ENCODE measurements around the gene YIF1B.
A peak's percentile ranks its signal among the peaks of the same experiment; 100 is the strongest.
"Not testable (repeated sequence)": the region's sequence is repeated elsewhere in the genome, so short reads cannot be mapped to it uniquely, and the experiment has no call there.

Gene YIF1B, protein sequence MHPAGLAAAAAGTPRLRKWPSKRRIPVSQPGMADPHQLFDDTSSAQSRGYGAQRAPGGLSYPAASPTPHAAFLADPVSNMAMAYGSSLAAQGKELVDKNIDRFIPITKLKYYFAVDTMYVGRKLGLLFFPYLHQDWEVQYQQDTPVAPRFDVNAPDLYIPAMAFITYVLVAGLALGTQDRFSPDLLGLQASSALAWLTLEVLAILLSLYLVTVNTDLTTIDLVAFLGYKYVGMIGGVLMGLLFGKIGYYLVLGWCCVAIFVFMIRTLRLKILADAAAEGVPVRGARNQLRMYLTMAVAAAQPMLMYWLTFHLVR

DNA sequence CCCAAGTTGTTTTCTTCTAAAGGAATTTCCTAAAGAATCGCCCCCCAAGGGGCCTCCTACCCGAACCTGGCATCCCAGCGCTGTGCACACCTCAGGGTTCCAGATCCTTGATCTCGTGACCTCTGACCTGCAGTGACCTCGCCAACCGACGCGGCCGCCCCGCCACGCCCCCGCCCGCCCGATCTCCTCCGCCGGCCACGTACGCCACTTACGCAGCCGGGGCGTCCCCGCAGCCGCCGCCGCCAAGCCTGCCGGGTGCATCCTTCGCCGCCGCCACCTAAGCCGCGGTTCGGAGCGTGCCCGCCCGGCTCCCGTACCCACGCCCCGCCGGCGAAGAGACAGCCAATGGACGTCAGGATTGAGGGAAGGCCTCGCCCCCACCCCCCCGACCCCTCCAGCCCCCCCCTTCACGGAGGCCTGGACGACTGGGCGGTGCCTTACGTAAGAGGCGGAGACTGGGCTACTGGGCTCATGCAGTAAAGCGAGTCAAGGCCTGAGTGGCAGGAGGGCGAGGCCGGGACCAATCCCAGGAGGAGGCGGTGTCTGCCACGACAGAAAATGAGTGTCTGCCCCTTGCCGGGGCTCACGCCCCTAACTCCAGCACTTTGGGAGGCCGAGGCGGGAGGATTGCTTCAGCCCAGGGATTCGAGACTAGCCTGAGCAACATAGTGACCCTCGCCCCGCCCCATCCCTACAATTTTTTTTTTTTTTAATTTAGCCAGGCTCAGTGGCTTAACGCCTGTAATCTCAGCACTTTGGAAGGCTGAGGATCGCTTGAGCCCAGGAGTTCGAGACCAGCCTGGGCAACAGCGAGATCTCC, at the start of gene YIF1B:
TSS of gene YIF1B (minus strand) at position 291 of the 820 bp plus-strand sequence. CDS start at position 261, 30 bp downstream.
- Histone ChIP-seq H3K36me3 (ENCODE audit: control insufficient read depth, insufficient read depth, low read length) (peaks cover under 1% of the 10 kb centered on the region), H3K4me1 (ENCODE audit: control insufficient read depth, insufficient read depth, low read length) (peaks cover 6% of the 10 kb centered on the region), H3K9me3 (ENCODE audit: control insufficient read depth, insufficient read depth, low read length) (no peaks in the 10 kb centered on the region), H3K9ac (ENCODE audit: low read depth, low read length) (peak within 1 kb of the TSS; percentile 68), H3K4me3 (ENCODE audit: low read depth, low read length) (peak within 1 kb of the TSS; percentile 95), H3K27me3 (ENCODE audit: control insufficient read depth, insufficient read depth, low read length) (peaks cover 16% of the 10 kb centered on the region)

DNA sequence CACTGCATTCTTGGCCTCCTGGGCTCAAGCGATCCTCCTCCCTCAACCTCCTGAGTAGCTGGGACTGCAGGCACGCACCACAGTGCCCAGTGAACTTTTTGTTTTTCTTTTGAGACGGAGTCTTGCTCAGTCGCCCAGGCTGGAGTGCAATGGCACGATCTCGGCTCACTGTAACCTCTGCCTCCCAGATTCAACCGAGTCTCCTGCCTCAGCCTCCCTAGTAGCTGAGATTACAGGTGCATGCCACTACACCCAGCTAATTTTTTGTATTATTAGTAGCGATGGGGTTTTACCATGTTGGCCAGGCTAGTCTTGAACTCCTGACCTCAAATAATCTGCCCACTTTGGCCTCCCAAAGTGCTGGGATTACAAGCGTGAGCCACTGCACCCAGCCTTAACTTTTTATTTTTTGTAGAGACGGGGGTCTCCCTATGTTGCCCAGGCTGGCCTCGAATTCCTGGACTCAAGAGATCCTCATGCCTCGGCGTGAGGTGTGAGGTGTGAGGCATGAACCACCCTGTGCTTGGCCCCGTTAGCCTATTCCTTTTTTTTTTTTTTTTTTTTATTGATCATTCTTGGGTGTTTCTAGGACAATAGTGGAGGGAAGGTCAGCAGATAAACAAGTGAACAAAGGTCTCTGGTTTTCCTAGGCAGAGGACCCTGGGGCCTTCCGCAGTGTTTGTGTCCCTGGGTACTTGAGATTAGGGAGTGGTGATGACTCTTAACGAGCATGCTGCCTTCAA, 47.4 kb upstream of the YIF1B start:
- Histone ChIP-seq H3K27me3 (ENCODE audit: control insufficient read depth, insufficient read depth, low read length) (peaks cover 30% of the 10 kb centered on the region), H3K4me3 (ENCODE audit: low read depth, low read length) (peak overlapping the region; percentile 23)
- H3K9me3 ChIP-seq (ENCODE audit: control insufficient read depth, insufficient read depth, low read length); H3K9ac ChIP-seq (ENCODE audit: low read depth, low read length); H3K4me1 ChIP-seq (ENCODE audit: control insufficient read depth, insufficient read depth, low read length); H3K36me3 ChIP-seq (ENCODE audit: control insufficient read depth, insufficient read depth, low read length): not testable (repeated sequence)

DNA sequence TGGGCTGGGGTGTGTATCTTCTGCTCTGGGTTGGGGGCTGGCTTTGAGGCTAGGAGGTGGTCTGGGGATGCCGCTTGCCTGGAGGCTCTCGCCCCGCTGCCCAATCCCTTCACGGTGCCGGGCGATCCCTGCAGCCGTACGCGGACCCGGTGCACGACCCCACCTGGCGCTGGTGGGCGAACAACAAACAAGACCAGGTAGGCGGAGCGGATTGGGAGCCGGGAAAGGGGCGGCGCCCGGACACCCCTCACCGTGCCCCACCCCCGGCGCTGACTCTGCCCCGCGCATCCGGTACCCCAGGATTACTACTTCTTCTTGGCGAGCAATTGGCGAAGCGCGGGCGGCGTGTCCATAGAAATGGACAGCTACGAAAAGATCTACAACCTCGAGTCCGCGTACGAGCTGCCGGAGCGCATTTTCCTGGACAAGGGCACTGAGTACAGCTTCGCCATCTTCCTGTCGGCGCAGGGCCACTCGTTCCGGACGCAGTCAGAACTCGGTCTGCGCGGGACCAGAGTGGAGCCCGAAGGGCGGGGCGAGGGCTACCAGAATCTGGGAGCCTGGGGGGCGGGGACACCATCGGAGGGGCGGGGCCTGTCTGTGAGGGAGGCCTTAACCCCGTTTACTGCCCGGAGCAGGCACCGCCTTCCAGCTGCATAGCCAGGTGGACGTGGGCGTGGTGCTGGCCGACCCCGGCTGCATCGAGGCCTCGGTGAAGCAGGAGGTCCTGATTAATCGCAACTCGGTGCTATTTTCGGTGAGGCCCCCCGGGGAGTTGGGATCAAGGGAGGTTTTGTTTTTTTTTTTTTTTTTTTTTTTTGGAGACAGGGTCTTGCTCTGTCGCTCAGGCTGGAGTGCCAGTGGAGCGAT, 46.6 kb upstream of the YIF1B start:
- Histone ChIP-seq H3K4me1 (ENCODE audit: control insufficient read depth, insufficient read depth, low read length) (peaks cover 3% of the 10 kb centered on the region), H3K9me3 (ENCODE audit: control insufficient read depth, insufficient read depth, low read length) (no peaks in the 10 kb centered on the region), H3K4me3 (ENCODE audit: low read depth, low read length) (peak overlapping the region; percentile 75), H3K27me3 (ENCODE audit: control insufficient read depth, insufficient read depth, low read length) (peaks cover 33% of the 10 kb centered on the region), H3K9ac (ENCODE audit: low read depth, low read length) (no peak overlapping the region), H3K36me3 (ENCODE audit: control insufficient read depth, insufficient read depth, low read length) (no peaks in the 10 kb centered on the region)

DNA sequence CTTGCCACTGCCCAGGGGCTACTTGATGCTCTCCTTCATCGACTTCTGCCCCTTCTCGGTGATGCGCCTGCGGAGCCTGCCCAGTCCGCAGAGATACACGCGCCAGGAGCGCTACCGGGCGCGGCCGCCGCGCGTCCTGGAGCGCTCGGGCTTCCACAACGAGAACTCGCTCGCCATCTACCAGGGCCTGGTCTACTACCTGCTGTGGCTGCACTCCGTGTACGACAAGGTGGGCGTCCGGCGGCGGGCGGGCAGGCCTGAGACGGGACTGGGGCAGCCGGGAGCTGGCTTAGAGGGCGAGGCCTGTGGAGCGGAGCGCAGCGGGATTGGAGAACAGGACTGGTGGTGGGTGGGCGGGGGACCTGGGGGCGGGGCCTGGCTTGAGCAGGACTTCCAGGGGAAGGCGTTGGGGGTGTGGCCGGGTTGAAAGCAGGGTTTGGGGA, 45.9 kb upstream of the YIF1B start:
- peaks cover 3% of the 10 kb centered on the region for H3K4me1 ChIP-seq (ENCODE audit: control insufficient read depth, insufficient read depth, low read length)
- H3K36me3 ChIP-seq (ENCODE audit: control insufficient read depth, insufficient read depth, low read length) = no peaks in the 10 kb centered on the region
- H3K4me3 ChIP-seq (ENCODE audit: low read depth, low read length) = peak overlapping the region; percentile 75
- no peak overlapping the region for H3K9ac ChIP-seq (ENCODE audit: low read depth, low read length)
- H3K9me3 ChIP-seq (ENCODE audit: control insufficient read depth, insufficient read depth, low read length) = no peaks in the 10 kb centered on the region
- peaks cover 33% of the 10 kb centered on the region for H3K27me3 ChIP-seq (ENCODE audit: control insufficient read depth, insufficient read depth, low read length)

DNA sequence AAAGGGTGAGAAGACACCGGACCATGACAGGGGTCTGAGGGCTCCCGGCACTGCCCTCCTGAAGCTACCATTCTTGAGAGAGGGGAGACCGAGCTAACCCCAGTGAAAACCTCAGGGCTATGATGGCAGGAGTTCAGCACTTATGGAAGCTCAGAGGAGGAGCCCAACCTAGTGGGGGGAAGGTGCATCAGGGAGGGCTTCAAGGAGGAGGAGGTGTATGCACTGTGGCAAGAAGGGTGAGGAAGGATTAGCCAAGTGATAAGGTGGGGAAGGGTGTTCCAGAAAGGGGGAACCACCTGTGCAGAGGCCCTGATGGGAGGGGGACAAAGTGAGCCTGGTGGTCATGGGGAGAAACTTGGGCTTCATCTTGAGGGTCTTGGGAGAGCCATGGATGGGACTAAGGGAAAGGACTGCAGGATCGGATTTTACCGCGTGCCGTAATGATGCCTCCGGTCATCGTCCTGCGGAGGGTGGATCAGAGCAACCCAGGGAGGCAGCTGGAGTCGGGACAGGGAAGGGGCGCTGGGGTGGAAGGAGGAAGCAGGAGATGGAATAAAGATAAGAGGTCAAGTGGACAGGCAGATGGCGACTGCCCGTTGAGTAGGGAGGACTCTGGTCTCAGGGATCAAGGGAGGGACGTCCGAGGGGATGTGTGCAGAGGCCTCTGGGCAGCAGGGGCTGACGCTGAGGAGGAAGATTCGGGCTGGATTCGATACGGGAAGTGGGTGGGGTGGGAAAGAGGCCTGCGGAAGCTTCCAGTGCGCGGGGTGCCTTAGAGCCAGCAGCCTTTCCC, 45.3 kb upstream of the YIF1B start:
- peaks cover 3% of the 10 kb centered on the region for H3K4me1 ChIP-seq (ENCODE audit: control insufficient read depth, insufficient read depth, low read length)
- H3K9ac ChIP-seq (ENCODE audit: low read depth, low read length) = no peak overlapping the region
- peak overlapping the region; percentile 70 for H3K4me3 ChIP-seq (ENCODE audit: low read depth, low read length)
- peaks cover 35% of the 10 kb centered on the region for H3K27me3 ChIP-seq (ENCODE audit: control insufficient read depth, insufficient read depth, low read length)
- H3K9me3 ChIP-seq (ENCODE audit: control insufficient read depth, insufficient read depth, low read length) = no peaks in the 10 kb centered on the region
- no peaks in the 10 kb centered on the region for H3K36me3 ChIP-seq (ENCODE audit: control insufficient read depth, insufficient read depth, low read length)

DNA sequence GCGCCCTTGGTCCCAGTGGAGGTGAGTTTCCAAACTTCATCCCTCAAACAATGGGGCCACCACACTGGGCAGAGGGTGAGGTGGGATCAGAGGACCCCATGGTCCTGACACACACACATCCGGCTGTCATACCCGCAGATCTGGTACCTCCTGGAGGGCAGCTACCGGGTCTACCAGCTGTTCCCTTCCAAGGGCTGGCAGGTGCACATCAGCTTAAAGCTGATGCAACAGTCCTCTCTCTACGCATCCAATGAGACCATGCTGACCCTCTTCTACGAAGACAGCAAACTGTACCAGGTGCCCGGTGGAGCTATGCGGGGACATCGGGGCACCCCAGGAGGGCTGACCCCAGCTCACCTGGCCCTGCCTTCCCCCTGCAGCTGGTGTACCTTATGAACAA, 44.6 kb upstream of the YIF1B start:
- H3K9me3 ChIP-seq (ENCODE audit: control insufficient read depth, insufficient read depth, low read length) = no peaks in the 10 kb centered on the region
- no peaks in the 10 kb centered on the region for H3K36me3 ChIP-seq (ENCODE audit: control insufficient read depth, insufficient read depth, low read length)
- H3K4me1 ChIP-seq (ENCODE audit: control insufficient read depth, insufficient read depth, low read length) = peaks cover 3% of the 10 kb centered on the region
- H3K9ac ChIP-seq (ENCODE audit: low read depth, low read length) = no peak overlapping the region
- H3K27me3 ChIP-seq (ENCODE audit: control insufficient read depth, insufficient read depth, low read length) = peaks cover 35% of the 10 kb centered on the region
- H3K4me3 ChIP-seq (ENCODE audit: low read depth, low read length) = no peak overlapping the region

DNA sequence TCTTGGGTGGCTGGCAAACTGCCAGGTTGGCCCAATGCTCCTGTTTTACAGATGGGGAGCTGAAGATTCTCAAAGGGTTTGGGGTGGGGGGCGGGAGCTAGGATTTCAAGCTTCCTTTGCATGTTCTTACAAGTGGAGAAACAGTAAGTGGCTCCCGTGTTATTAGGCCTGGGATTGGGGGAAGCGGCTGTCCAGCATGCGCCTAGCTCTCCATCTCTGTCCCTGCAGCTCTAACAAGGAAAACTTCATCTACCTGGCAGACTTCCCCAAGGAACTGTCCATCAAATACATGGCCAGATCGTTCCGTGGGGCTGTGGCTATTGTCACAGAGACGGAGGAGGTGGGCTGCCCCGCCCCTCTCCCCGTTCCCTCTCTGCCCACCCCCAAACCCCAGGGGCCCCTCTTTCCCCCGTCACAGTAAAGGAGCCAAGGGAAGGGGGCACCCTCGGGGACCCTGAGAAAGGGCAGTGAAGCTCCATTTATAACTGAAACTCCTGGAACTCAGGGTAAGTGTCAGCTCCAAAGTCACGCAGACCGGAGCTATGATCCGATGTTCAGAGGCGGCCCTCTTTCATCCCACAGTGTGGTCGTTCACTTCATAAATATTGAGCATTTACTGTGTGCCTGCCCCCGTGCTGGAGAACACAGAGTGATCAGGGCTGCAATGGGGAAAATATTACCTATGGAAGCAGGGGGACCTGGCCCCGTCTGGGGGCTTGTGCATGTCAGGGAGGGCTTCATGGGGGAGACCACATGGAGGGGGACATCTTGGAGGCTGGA, 43.7 kb upstream of the YIF1B start:
- no peaks in the 10 kb centered on the region for H3K9me3 ChIP-seq (ENCODE audit: control insufficient read depth, insufficient read depth, low read length)
- no peaks in the 10 kb centered on the region for H3K36me3 ChIP-seq (ENCODE audit: control insufficient read depth, insufficient read depth, low read length)
- H3K27me3 ChIP-seq (ENCODE audit: control insufficient read depth, insufficient read depth, low read length) = peaks cover 35% of the 10 kb centered on the region
- H3K9ac ChIP-seq (ENCODE audit: low read depth, low read length) = no peak overlapping the region
- no peak overlapping the region for H3K4me3 ChIP-seq (ENCODE audit: low read depth, low read length)
- H3K4me1 ChIP-seq (ENCODE audit: control insufficient read depth, insufficient read depth, low read length) = peaks cover 3% of the 10 kb centered on the region

DNA sequence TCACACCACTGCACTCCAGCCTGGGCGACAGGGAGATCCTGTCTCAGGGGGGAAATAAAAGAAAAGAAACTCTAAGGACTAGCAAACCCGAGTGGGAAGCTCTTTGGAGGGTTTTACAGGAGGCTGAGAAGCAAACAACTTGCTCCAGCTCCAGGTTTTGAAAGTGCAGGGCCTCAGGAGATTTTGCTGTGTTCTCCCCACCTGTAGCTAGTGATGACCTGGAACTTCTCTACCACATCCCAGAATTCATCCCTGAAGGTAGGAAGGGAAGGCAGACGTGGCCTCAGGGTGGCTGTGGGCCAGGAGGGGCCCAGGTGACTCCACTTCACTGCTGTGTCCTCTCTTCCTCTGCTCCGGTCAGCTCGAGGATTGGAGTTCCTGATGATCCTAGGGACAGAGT, 42.3 kb upstream of the YIF1B start:
- no peak overlapping the region for H3K9ac ChIP-seq (ENCODE audit: low read depth, low read length)
- H3K4me3 ChIP-seq (ENCODE audit: low read depth, low read length) = no peak overlapping the region
- peaks cover 3% of the 10 kb centered on the region for H3K4me1 ChIP-seq (ENCODE audit: control insufficient read depth, insufficient read depth, low read length)
- no peaks in the 10 kb centered on the region for H3K9me3 ChIP-seq (ENCODE audit: control insufficient read depth, insufficient read depth, low read length)
- no peaks in the 10 kb centered on the region for H3K36me3 ChIP-seq (ENCODE audit: control insufficient read depth, insufficient read depth, low read length)
- peaks cover 35% of the 10 kb centered on the region for H3K27me3 ChIP-seq (ENCODE audit: control insufficient read depth, insufficient read depth, low read length)

DNA sequence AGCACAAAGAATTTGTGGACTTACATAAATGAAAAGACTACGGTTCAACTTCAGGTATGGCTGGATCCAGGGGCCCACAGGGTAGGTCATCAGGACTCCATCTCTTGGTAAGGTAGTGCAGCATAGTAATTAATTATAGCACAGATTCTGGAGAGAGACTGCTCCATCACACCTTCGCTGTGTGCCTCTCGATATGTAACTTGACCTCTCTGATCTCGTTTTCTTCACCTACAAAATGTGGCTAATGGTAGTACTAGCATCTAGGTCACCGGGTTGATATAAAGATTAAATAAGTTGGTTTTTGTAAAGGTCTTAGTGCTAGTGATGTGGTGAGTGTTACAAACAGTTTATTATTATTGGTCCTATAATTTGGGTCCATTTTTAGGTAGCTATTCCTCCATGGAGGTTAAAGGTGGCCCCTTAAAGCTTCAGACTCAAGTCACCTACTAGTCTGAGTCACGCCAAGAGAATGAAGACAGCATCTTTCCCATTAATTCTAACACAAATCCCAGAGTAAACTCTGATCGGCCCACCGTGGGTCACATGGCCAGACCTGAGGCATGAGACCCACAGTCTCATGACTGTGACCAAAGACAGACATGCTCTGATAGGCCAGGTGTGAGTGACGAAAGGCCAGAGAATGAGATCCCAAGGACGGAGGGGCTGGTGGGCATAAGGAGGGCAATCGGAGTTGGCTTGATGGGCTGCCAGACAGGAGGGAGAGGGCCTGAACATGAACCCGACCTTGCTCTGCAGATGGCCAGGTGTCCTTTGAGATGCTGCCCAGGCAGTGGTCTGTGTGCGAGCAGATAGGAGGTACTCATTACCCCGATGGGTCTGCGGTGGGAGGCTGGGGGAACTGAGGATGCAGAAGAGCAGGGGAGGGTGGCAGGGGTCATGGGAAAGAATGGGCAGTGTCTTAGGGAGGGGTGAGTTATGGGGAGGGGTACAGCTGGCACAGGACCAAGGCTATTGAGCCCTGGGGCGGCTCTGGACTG, 40.3 kb upstream of the YIF1B start:
- Histone ChIP-seq H3K36me3 (ENCODE audit: control insufficient read depth, insufficient read depth, low read length) (no peaks in the 10 kb centered on the region), H3K4me1 (ENCODE audit: control insufficient read depth, insufficient read depth, low read length) (peaks cover 2% of the 10 kb centered on the region), H3K27me3 (ENCODE audit: control insufficient read depth, insufficient read depth, low read length) (peaks cover 31% of the 10 kb centered on the region), H3K9me3 (ENCODE audit: control insufficient read depth, insufficient read depth, low read length) (no peaks in the 10 kb centered on the region), H3K4me3 (ENCODE audit: low read depth, low read length) (no peak overlapping the region), H3K9ac (ENCODE audit: low read depth, low read length) (no peak overlapping the region)

Measured in iPS-15b (cell line).